Measurements from ENCODE around the gene MYL6.
"Not testable (repeated sequence)": the region's sequence is repeated elsewhere in the genome, so short reads cannot be mapped to it uniquely, and the experiment has no call there.

The MYL6 gene

DNA sequence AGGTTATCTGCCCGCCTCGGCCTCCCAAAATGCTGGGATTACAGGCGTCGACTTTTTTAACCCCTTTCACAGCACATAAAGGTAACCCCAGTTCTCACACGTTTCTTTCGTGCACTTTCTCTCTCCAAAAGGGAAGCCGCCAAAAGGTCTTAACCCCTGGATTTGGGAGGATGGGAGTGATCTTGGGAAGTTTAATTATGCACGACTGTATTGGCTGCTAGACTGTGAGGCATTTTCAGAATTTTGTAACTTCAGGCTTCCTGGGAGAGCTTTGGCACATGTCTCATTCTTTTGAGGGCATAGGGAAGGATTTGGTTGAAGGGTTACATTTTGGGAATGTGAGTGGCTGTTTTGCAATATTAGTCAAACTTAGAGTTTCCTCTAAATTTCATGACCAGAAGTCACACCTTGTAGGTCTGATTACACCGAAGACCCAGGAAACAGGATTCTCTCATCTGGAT lies 32.6 kb downstream of the MYL6 start:
- H3K4me3 ChIP-seq (ENCODE audit: low read depth, low read length), result no peak overlapping the region
- DNase-seq (ENCODE audit: low read depth), result no peak
- TF ChIP-seq, protein P1, sequence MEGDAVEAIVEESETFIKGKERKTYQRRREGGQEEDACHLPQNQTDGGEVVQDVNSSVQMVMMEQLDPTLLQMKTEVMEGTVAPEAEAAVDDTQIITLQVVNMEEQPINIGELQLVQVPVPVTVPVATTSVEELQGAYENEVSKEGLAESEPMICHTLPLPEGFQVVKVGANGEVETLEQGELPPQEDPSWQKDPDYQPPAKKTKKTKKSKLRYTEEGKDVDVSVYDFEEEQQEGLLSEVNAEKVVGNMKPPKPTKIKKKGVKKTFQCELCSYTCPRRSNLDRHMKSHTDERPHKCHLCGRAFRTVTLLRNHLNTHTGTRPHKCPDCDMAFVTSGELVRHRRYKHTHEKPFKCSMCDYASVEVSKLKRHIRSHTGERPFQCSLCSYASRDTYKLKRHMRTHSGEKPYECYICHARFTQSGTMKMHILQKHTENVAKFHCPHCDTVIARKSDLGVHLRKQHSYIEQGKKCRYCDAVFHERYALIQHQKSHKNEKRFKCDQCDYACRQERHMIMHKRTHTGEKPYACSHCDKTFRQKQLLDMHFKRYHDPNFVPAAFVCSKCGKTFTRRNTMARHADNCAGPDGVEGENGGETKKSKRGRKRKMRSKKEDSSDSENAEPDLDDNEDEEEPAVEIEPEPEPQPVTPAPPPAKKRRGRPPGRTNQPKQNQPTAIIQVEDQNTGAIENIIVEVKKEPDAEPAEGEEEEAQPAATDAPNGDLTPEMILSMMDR (conservative IDR thresholded peaks at IDR 0.05; ENCODE audit: low read depth, low read length), result no peak

DNA sequence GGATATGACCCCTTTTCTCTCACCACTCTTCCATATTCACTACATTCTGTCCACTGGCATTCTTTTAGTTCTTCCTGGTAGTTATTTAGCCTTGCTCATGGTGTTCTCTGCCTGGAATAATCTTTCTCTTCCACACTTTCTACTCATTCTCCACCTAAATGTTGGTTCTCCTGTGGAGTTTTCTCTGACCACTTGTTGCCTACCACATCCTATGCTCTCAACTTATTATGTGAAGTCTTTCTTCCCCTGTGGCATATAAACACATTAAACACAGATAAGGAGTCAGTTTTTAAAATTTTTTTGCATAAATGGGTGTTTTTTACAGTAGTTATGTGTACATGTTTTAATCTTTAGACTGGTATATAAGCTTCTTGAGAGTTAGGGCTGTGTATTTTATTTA lies 34.4 kb downstream of the MYL6 start:
- H3K4me3 ChIP-seq (ENCODE audit: low read depth, low read length), result no peak overlapping the region
- TF ChIP-seq, protein P1 (conservative IDR thresholded peaks at IDR 0.05; ENCODE audit: low read depth, low read length), result no peak
- DNase-seq (ENCODE audit: low read depth), result no peak

DNA sequence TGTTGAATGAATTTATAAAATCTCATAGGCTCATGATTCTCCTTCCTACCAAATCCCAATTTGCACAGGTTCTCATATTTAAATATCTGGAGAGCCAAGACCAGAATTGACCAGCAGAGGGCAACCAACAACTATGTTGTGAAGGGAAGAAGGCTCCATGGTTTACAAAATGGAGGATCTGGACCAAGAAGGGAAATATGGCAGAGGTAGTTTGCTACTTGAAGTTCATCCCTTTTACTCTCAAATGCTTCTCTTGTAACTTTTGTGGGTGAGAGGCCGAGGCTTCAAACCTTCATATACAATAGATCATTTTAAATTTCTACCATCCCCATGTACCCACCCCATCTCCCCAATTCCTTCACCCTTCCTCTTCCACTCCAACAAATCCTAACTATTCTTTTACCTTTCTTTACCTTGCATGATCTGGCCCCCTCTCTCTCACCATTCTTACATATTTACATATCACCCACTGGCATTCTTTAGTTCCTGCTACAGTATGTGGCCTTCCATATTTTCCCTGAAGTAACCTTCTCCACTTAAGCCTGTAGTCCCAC lies 34.9 kb downstream of the MYL6 start:
- TF ChIP-seq, protein P1 (conservative IDR thresholded peaks at IDR 0.05; ENCODE audit: low read depth, low read length), result peak; percentile 82
- DNase-seq (ENCODE audit: low read depth), result peak; percentile 94
- H3K4me3 ChIP-seq (ENCODE audit: low read depth, low read length), result no peak overlapping the region

DNA sequence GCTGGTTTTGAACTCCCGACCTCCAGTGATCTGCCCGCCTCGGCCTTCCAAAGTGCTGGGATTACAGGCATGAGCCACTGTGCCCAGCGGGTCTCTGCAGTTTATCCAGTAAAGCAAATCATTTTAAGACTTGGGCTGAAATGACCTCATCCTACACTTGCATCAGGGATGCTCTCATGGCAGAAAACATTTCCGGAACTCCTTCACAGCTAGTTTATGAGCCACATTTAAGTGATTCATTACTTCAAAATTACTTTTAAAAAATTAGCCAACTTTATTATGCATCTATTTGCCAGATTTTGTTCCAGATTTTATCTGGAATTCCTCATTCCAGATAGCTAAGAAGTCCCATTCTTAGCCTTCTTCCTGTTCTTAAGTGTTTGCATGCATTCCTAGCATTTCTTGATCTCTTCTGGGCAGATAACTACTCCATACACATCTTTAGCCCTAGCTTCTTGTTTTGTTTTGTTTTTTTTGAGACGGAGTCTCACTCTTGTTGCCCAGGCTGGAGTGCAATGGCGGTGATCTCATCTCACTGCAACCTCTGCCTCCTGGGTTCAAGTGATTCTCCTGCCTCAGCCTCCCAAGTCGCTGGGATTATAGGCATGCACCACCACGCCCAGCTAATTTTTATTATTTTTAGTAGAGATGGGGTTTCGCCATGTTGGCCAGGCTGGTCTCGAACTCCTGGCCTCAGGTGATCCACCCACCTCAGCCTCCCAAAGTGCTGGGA lies 38.8 kb downstream of the MYL6 start:
- not testable (repeated sequence) for H3K4me3 ChIP-seq (ENCODE audit: low read depth, low read length)
- peak; percentile 91 for DNase-seq (ENCODE audit: low read depth)

DNA sequence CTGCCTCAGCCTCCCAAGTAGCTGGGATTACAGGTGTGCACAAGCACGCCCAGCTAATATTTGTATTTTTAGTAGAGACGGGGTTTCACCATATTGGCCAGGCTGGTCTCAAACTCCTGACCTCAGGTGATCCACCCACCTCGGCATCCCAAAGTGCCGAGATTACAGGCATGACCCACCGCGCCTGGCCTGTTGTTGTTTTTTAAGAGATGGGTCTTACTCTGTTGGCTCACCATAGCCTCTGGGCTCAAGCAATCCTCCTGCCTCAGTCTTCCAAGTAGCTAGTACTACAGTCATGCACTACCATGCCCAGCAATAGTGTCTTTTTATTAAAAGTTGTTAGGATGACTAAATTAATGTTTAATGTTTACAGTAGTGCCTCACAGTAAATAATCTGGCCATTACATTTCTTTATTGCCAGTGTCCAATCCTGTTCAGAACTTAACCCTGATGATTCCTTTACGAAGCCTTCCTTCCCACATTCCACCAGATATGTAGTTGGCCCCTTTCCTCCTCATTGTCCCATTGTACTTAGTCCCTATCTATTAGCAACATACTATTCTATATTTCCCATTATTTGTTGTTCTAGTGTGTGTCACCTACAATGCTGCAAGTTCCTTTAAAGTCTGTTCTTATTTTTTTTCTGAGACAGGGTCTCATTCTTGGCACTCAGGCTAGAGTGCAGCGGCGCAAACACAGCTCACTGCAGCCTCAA lies 39.9 kb downstream of the MYL6 start:
- H3K4me3 ChIP-seq (ENCODE audit: low read depth, low read length), result no peak overlapping the region
- no peak for DNase-seq (ENCODE audit: low read depth)
- TF ChIP-seq, protein P1 (conservative IDR thresholded peaks at IDR 0.05; ENCODE audit: low read depth, low read length), result no peak

DNA sequence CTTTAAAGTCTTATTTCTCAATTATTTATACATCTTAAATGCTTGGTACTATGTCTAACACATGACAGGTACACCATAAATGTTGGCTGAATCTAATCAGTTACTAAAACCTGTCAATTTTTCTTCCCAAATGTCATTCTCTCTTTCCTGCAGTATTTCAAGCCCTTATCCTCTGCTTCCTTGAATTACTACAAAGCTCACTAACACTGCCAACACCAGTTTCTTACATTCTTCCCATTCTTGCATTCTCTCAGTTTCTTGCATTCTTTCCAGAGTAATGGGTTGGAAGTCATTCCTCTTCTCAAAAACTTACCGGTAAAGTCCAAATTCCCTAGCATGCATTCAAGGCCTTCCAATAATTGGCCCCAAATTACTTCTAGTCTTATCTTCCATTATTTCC lies 40.7 kb downstream of the MYL6 start:
- peak; percentile 25 for DNase-seq (ENCODE audit: low read depth)
- TF ChIP-seq, protein P1 (conservative IDR thresholded peaks at IDR 0.05; ENCODE audit: low read depth, low read length), result no peak
- no peak overlapping the region for H3K4me3 ChIP-seq (ENCODE audit: low read depth, low read length)

DNA sequence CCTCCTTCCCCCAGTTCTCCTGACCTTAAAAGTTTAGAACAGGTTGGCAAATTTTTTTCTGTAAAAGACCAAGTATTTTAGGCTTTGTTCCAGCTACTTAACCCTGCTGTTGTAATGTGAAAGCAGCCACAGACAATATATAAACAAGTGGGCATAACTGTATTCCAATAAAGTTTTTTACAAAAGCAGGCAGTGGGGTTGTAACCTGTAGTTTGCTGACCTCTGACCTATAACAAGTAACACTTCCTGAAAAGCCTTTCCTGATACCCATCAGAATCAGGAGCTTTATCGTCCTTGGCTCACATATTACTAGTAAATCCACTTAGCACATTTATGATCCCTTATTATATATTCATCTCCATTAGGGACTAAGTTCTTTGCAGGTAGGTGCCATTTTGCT lies 44.2 kb downstream of the MYL6 start:
- no peak for DNase-seq (ENCODE audit: low read depth)
- TF ChIP-seq, protein P1 (conservative IDR thresholded peaks at IDR 0.05; ENCODE audit: low read depth, low read length), result no peak
- H3K4me3 ChIP-seq (ENCODE audit: low read depth, low read length), result no peak overlapping the region

Data from choroid plexus epithelial cell (primary cell).